T-helper 1 cell (primary cell): ENCODE data around the gene WFS1.

Source experiments
- DNase-seq, 5 donors: peaks; one replicate each; pipeline ENCODE4 v3.0.0-alpha.2; 2012 to 2020

Gene WFS1

GRCh38 chr4:6327220-6327917 lies 57.7 kb downstream of the WFS1 start:
- DNase-seq = peak; percentile 47 to 72 (median 64)

GRCh38 chr4:6328526-6328925 lies 58.9 kb downstream of the WFS1 start:
- DNase-seq = no peak

DNA sequence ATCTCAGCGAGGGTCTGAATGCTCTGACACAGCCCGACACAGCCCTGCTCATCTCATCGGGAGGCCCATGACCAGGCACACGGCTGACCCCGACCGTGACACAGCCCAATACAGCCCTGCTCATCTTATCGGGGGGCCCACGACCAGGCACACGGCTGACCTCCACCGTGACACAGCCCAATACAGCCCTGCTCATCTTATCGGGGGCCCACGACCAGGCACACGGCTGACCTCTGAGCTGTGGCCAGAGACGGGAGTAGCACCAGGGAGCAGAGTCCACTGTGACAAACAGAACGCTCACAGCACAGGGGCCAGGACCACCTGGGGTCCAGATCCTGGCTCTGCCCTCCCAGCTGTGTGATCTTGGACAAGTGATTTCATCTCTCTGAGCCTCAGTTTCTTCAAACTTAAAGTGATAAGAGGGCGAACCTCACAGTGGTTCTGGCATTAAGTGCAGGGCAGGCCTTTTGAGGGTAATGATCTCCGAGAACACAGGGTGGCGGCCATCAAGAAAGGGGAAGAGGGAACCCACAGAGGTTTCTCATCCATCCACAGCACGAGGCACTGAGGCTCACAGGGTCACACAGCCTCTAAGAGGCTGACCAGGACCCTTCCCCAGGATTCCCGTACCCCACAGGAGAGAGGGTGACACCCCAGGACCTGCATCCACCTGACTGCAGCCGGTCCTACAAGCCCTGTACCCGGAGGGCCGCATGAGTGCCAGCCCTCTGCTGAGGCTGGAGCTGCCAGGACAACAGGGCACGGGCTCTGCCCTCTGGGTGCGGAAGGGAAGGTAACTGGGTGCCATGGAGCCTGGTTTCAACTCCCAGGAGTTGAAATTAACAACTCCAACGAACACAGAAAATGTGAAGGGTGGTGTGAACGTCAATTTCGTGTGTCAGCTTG lies 60.1 kb downstream of the WFS1 start:
- no peak for DNase-seq

GRCh38 chr4:6330384-6330767 lies 60.7 kb downstream of the WFS1 start:
- DNase-seq = no peak

- DNase-seq = peak in 1 of 5 donors; percentile 39
Observed at GRCh38 chr4:6331018-6331417, 61.4 kb downstream of the WFS1 start.

GRCh38 chr4:6331468-6331867 lies 61.8 kb downstream of the WFS1 start:
- no peak for DNase-seq

DNA sequence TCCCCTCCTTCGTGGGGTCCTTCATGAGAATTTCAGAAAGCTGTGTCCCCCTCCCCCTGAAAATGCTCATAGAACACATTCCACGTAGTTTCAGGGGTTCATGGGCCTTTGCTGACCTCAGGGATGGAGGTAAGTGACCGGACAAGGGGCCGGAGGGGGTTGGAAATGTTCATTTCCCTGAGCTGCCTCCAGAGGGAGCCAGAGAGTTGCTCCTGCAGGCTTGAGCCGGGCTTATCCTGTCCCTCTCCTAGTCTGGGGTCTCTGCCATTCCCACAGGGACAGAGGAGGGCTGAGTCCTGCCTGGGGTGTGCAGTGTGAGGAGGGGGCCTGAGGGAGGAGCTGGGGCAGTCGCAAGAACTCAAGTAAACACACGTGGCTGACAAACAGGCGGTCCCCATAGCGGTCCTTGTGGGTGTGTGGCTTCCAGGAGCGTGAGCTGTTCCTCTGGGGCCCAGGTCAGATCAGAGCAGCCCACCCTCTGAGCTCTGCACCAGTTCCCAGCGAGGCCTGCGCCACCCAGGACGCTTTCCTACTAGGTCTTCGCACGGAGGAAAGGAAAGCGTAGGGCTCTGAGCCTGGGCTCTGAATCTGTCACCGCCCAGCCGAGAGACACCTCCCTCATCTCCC lies 62.5 kb downstream of the WFS1 start:
- DNase-seq = no peak

- no peak for DNase-seq
Observed at GRCh38 chr4:6332669-6333050, 63.0 kb downstream of the WFS1 start.

- peak in 1 of 5 donors; percentile 25 for DNase-seq
Observed at GRCh38 chr4:6333301-6334202, 63.9 kb downstream of the WFS1 start.

GRCh38 chr4:6334203-6334887 lies 64.7 kb downstream of the WFS1 start:
- DNase-seq = no peak

DNA sequence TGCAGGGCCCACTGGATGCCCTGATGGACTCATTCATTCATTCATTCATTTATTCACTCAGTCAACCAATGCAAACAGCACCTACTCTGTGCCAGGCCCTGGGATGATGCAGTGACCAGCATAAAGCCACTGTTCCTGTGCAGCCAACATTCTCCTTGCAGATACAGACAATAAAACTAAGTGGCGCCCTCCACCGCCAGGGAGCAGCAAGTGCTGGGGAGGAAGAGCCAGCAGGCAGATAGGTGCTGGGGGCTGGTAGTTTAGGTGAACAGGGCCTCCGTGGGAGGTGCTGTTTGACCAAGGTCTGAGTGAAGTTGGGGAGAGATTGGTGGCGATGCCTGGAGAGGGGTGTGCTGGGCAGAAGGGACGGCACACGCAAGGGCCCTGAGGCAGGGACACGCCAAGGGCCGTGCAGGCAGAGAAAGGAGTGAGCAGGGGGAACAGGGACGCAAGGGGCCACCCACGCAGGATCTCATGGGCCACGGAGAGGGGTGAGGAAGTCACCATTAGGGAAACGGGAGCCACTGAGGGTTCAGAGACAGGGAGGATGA lies 65.5 kb downstream of the WFS1 start:
- DNase-seq = no peak

- DNase-seq = no peak
Observed at GRCh38 chr4:6336166-6336565, 66.5 kb downstream of the WFS1 start.

- no peak for DNase-seq
Observed at GRCh38 chr4:6337331-6337935, 67.8 kb downstream of the WFS1 start.

DNA sequence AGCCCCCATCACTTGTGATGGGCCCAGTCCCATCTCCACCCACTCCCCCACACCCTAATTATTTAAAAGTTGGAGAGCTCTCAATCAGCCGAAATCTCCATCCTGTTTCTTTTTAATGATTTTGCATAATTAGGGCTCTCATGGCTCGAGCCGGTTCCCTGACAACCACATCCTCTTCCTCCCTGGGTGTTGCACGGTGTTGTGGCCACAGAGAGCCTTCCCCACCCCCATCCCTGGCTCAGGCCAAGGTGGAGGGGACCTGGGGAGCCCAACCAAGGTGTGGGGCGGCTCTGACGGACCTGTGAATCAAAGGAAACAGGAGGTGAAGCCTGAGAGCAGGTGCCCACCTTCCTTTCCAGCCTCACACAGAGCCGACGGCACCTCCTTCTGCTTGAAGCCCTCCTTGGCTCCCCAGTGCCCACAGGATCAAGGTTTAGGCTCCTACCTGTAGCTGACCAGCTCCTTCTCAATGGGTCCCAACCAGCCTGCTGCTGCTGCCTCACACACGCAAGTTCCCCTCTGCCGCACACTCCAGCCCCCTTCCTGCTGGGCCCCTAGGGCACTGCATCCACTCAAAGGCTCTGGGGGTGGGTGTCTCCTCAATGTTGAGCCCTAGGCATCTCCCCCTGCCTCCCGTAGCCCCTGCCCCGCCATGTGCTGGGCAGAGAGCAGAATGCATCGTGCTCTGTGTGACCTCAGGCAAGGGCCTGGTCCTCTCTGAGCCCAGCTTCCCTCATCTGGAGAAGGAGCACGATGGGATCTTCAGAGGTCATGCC lies 68.7 kb downstream of the WFS1 start:
- DNase-seq = peak in 1 of 5 donors; percentile 75

DNA sequence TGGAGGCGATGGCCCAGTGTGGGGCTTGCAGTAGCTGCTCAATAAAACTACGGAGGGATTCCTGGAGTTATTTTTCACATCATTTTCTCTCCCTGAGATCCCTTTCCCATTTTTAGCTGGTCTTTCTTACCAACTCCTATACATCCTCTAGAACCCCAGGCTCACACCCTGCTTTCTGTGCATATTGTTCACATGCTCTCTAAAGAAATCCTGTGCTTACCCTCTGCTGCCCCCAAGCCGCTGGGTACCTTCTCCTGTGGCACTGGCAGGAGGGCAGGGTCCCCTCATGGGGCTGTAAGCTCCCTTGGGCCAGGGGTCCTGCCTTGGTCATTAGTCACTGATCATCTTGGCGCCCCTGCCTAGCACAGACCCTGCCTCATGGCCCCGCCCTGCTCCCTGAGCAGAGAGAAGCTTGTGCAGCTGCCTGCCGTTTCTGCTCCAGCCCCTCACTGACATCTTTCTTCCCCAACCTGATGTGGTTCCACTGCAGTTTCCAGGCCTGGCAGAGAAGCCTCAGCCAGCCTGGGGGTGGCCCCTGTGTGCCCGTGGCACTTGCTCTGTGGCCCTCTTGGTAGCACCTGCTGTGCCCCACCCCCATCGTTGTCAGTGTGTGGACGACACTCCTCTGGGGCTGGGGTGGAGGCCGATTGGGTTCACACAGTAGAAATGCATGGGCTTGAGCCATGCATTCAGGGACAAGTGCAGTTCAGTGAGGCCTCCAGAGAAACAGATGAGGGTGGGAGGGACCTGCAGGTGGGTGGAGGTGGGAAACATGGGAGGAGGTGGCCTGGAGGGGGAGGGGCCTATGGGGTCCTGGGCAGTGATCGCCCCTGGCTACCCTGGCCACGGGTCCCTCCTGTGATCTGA lies 69.5 kb downstream of the WFS1 start:
- no peak for DNase-seq

DNA sequence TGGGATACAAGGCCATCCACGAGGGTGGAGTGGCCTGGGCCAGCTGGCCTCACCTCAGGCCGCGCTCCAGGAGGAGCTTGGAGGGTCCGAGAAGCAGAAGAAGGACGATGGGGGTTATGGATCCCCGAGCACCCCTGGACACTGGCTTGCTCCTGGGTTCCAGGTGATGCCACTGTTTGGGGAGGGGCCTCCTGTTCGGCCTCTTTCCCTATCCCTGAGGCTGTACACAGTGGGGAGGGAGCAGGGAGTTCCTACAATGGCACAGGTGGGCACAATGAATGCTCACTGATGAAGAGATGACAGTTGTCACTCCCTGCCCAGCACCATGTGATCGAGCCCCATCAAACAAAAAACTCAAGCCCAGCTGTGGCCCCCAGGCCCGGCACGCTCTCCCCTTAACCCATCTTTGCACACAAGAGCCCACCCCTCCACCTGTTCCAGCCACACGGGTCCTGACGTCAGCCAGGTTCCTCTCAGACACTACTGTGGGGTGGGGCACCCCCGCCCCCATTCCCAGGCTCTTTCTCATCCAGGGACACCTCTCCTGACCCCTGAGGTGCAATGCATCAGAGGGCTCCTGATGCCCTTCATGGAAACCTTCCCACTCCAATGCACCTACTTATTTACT lies 70.3 kb downstream of the WFS1 start:
- no peak for DNase-seq

DNA sequence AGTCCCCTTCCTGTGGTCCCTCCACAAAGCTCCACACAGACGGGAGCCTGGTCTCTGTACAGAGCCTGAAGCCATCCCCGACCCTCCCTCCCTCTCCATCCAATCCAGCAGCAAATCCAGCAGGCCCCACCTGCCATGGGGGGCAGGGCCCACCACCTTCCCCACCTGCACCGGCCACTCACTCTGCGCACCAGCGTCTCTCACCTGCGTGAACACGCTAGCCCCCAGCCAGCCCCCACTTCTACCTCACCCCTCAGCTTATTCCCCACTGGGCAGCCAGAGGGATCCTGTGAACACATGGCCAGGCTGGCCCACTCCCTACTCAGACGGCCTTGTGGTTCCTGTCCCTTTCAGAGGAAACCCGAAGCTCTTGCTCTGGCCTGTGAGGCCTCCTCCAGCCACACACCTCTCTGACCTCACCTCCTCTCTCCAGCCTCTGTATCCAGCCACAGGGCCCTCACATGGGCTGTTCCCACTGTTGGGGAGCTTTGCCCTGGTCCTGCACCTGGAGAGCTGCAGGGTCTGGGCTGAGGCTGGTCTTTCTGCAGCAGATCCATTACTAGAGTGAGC lies 70.9 kb downstream of the WFS1 start:
- DNase-seq = no peak

- DNase-seq = no peak
Observed at GRCh38 chr4:6341696-6342095, 72.0 kb downstream of the WFS1 start.
